ENCODE measurements around the gene PIGQ. TPM values are rescaled to one million over a fixed set of nuclear protein-coding genes. Genes with fewer than 3 reads are reported as not detected.

Gene PIGQ
- total and polyA plus RNA-seq, 4 donors = 34.9 to 98.2 (median 61.4) TPM

DNA sequence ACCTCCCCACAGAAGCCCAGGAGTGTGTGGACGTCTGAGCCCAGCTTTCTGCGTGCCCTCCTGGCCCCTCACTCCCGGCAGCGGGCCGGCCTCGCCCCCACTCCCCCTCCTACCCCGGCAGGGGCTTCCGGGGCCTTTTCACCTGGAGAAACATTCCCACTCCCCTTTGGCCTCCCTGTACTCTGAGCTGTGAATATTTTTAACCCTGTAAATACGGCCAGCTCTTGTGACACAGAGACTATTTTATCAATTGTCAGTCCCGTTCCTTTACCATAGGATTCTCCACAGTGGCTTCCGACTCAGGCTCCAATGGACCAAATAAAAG is 15.5 kb upstream of the PIGQ start:
- Histone ChIP-seq H3K9ac (ENCODE audit: insufficient read depth in 1 of 2, low read length in 2 of 2) (no peak overlapping the region), H3K4me1 (ENCODE audit: control insufficient read depth in 5 of 5, insufficient read depth in 5 of 5, low read length in 5 of 5) (peaks cover 0 to under 1% (median 0%) of the 10 kb centered on the region in 5 donors), H3K4me3 (no peak overlapping the region), H3K36me3 (ENCODE audit: control insufficient read depth in 4 of 4, insufficient read depth in 4 of 4, low read length in 4 of 4) (peaks cover 0 to 44% (median 2%) of the 10 kb centered on the region in 4 donors), H3K27me3 (ENCODE audit: control insufficient read depth in 3 of 3, insufficient read depth in 3 of 3, low read length in 2 of 3) (peaks cover 0 to 16% (median 2%) of the 10 kb centered on the region in 3 donors), H3K27ac (ENCODE audit: low read depth in 1 of 2, low read length in 1 of 2) (no peak overlapping the region), H3K9me3 (ENCODE audit: control insufficient read depth in 4 of 4, insufficient read depth in 3 of 4, low read length in 3 of 4) (no peaks in the 10 kb centered on the region)
- ATAC-seq (ENCODE audit: insufficient read depth, low FRiP score) = no peak
- WGBS, 2 donors = 89 to 92% methylated on average over 11 of the region's 11 CpGs
- TF ChIP-seq, protein P1, sequence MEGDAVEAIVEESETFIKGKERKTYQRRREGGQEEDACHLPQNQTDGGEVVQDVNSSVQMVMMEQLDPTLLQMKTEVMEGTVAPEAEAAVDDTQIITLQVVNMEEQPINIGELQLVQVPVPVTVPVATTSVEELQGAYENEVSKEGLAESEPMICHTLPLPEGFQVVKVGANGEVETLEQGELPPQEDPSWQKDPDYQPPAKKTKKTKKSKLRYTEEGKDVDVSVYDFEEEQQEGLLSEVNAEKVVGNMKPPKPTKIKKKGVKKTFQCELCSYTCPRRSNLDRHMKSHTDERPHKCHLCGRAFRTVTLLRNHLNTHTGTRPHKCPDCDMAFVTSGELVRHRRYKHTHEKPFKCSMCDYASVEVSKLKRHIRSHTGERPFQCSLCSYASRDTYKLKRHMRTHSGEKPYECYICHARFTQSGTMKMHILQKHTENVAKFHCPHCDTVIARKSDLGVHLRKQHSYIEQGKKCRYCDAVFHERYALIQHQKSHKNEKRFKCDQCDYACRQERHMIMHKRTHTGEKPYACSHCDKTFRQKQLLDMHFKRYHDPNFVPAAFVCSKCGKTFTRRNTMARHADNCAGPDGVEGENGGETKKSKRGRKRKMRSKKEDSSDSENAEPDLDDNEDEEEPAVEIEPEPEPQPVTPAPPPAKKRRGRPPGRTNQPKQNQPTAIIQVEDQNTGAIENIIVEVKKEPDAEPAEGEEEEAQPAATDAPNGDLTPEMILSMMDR (IDR thresholded peaks at IDR 0.05; ENCODE audit: control extremely low read depth, extremely low read depth) = no peak
- DNase-seq = no peak

DNA sequence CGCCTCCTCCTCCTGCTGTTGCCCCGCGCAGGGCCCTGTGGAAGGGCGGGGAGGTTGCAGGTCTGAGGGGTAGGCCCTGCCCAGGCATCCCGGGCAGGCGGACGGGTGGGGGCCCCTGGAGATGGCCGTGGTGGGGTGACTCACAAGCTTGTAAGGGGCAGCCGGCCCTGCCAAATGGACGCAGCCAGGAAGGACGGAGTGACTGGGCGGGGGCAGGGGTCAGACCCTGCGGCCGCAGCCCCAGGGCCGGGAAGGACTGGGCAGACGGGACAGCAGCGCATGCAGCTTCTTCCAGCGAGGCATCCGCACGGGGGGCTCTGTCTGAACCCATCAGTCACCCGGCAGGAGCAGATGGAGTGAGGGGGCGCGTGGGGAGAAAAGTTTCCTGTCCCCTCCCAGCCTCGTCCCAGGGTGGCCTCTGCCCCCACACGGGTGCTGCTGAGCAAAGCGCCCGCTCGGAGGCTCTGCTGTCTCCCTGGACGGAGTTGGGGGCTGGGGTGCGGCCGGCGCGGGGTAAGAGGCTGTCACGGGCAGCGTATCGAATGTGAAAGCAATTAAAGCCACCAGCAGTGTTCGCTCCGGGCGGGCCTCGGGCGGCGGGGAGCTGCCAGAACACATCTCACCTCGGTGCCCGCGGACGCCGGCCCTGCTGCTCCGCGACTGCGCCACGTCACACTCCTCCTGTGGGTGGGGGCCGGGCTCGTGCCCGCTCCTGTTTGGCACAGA is 15.0 kb upstream of the PIGQ start:
- H3K4me1 ChIP-seq (ENCODE audit: control insufficient read depth in 5 of 5, insufficient read depth in 5 of 5, low read length in 5 of 5) = peaks cover 0 to 6% (median 0%) of the 10 kb centered on the region in 5 donors
- no peak overlapping the region for H3K4me3 ChIP-seq
- TF ChIP-seq, protein P1 (IDR thresholded peaks at IDR 0.05; ENCODE audit: control extremely low read depth, extremely low read depth) = no peak
- H3K9ac ChIP-seq (ENCODE audit: insufficient read depth in 1 of 2, low read length in 2 of 2) = no peak overlapping the region
- no peak for ATAC-seq (ENCODE audit: insufficient read depth, low FRiP score)
- H3K27me3 ChIP-seq (ENCODE audit: control insufficient read depth in 3 of 3, insufficient read depth in 3 of 3, low read length in 2 of 3) = peaks cover 0 to 21% (median 5%) of the 10 kb centered on the region in 3 donors
- DNase-seq = peak in 1 of 3 donors; percentile 22
- WGBS, 2 donors = 80 to 87% methylated on average over 54 of the region's 54 CpGs
- H3K36me3 ChIP-seq (ENCODE audit: control insufficient read depth in 4 of 4, insufficient read depth in 4 of 4, low read length in 4 of 4) = peaks cover 0 to 40% (median 2%) of the 10 kb centered on the region in 4 donors
- H3K9me3 ChIP-seq (ENCODE audit: control insufficient read depth in 4 of 4, insufficient read depth in 3 of 4, low read length in 3 of 4) = no peaks in the 10 kb centered on the region
- H3K27ac ChIP-seq (ENCODE audit: low read depth in 1 of 2, low read length in 1 of 2) = no peak overlapping the region

DNA sequence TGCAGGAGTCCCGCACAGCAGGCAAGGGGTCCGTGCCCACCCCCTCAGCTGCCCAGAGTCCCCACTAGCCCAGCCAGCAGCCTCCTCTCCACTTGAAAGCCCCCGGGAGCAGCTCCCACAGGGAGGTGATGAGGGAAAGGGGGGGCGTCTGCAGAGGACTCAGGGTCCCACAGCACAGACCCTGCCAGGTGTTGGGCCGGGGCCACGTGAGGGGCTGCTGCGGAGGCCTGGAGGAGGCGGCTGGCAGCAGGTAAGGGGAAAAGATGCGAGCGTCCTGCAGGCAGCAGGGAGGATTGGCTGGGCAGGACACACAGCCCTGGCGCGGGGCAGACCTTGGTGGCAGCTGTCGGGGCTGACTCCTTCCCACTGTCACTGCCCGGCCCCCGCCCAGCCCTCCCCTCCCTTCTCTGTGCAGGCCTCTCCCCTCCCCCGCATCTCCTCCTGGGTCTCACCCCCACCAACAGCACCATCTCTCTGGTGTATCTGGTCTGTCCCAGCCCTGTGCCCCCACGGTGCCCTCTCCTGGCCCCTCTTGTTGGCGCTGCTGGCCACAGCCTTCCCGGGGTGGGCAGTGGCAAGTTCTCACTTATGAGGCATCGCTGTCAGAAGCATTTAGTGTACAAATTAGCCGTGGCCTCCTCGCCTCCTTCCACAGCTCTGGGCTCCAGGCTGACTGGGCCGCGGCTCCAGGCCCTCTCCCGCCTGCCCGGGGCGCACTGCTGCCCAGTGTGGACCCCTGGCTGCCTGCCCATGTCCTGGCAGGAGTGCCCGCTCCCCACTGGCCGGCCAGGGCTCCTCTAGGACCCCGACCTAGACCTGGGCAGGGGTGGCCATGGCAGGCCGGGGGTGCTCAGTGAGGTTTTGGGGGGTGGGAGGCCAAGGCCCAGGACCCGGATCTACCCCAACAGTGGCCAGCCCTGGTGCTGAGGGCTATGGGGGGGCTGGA is 14.0 kb upstream of the PIGQ start:
- TF ChIP-seq, protein P1 (IDR thresholded peaks at IDR 0.05; ENCODE audit: control extremely low read depth, extremely low read depth) = no peak
- WGBS, 2 donors = 81 to 86% methylated on average over 29 to 32 of the region's 32 CpGs
- Histone ChIP-seq H3K27me3 (ENCODE audit: control insufficient read depth in 3 of 3, insufficient read depth in 3 of 3, low read length in 2 of 3) (peaks cover 0 to 21% (median 5%) of the 10 kb centered on the region in 3 donors), H3K4me3 (no peak overlapping the region), H3K9ac (ENCODE audit: insufficient read depth in 1 of 2, low read length in 2 of 2) (no peak overlapping the region), H3K27ac (ENCODE audit: low read depth in 1 of 2, low read length in 1 of 2) (no peak overlapping the region), H3K4me1 (ENCODE audit: control insufficient read depth in 5 of 5, insufficient read depth in 5 of 5, low read length in 5 of 5) (peaks cover 0 to 7% (median 0%) of the 10 kb centered on the region in 5 donors), H3K9me3 (ENCODE audit: control insufficient read depth in 4 of 4, insufficient read depth in 3 of 4, low read length in 3 of 4) (no peaks in the 10 kb centered on the region), H3K36me3 (ENCODE audit: control insufficient read depth in 4 of 4, insufficient read depth in 4 of 4, low read length in 4 of 4) (peaks cover 0 to 34% (median 2%) of the 10 kb centered on the region in 4 donors)
- ATAC-seq (ENCODE audit: insufficient read depth, low FRiP score) (no peak), DNase-seq (no peak)

Data from lung (tissue), 12 donors.